IPS-NIHi11 (cell line): ENCODE measurements around the gene ZNF780A.
A peak's percentile ranks its signal among the peaks of the same experiment; 100 is the strongest.
"Not testable (repeated sequence)": the region's sequence is repeated elsewhere in the genome, so short reads cannot be mapped to it uniquely, and the experiment has no call there.

Experiments used
- DNase-seq: peaks from one replicate; pipeline ENCODE4 v3.0.0; 2012; ENCODE audit warnings: mixed read lengths, low spot score

The ZNF780A gene

DNA sequence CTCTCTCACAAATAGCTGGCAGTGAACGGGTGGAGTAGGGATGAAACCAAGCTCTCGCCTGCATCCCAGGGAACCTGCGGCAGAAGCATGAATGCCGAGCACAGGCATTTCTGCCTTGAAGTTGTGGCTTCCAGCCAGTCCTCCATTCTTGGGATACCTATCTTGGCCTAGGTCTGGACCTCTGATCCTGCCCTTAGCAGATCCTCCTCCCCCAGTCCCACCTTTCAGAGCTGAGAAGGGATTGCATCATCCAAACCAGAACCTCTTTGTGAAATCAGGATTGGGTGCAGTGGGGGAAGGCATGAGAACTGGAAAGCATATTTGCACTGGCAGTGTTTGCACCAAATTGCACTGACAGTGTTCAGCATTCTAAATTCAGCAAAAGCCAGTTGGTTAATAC lies 5.8 kb downstream of the ZNF780A start:
- no peak for DNase-seq

DNA sequence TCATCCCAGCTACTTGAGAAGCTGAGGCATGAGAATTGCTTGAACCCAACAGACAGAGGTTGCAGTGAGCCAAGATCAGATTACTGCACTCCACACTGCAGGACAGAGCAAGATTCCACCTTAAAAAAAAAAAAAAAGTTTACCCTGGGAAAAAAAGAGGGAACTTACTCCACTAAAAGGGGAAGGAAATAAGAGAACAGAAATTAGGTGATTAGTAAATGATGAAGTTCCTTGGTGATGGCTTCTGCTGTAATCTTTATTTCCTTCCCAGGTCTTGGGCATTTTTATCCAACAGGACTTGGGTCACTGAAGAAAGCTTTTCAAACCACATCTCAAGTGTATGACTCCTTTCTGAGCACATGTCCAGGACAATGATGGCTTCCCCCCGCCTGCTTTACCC lies 9.3 kb downstream of the ZNF780A start:
- no peak for DNase-seq

DNA sequence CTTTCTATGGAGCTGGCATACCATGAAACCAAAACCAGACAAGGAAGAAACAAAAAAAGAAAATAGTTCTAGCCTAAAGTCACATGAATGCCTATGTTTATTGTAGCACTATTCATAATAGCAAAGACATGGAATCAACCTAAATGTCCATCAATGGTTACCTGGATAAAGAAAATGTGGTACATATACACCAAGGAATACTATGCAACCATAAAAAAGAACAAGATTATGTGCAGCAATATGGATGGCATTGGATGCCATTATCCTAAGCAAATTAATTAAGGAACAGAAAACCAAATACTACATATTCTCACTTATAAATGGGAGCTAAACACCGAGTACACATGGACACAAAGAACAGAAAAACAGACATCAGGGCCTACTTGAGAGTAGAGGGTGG lies 10.5 kb downstream of the ZNF780A start:
- no peak for DNase-seq

DNA sequence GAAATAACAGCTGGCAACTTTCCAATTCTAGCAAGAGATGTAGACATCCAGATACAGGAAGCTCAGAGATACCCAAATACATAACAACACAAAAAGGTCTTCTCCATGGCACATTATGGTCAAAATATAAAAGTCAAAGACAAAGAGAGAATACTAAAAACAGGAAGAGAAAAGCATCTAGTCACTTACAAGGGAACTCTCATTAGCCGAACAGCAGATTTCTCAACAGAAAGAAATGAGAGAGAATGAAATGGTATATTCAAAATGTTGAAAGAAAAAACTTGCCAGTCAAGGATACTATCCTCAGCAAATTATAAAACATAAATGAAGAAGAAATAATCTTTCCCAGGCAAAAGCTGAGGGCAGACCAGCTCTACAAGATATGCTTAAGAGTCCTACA lies 12.4 kb downstream of the ZNF780A start:
- DNase-seq: no peak

DNA sequence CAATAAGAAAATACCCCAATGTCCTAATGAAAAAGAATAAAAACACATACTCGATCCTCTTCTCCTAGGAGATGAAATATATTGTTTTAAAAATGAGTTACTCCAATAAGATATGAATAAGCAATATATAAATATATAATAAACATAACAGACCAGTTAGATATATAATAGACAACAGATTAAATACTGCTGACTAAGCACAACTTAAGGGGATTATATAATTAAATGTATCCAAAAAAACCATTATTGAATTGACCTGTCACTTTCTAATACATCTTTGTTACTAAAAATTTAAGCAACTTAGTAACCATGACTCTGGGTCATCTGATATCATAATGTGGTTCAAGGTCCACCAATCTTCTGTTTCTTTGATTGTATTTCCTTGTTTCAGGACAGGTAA lies 20.7 kb downstream of the ZNF780A start:
- no peak for DNase-seq

DNA sequence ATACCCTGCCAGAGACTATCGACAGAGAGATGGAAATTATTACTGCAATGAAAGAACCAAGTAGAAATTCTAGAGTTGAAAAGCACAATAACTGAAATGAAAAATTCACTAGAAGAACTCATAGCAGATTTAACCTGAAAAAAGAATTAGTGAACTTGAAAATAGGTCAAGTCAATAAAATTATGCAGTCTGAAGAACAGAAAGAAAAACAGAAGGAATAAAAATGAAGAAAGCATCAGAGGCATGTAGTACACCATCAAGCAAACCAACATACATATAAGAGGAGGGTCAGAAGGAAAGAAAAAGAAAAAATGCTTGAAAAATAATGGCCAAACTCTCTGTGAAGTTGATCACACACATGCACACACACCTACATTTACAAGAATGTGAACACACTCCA lies 31.1 kb downstream of the ZNF780A start:
- DNase-seq: no peak

DNA sequence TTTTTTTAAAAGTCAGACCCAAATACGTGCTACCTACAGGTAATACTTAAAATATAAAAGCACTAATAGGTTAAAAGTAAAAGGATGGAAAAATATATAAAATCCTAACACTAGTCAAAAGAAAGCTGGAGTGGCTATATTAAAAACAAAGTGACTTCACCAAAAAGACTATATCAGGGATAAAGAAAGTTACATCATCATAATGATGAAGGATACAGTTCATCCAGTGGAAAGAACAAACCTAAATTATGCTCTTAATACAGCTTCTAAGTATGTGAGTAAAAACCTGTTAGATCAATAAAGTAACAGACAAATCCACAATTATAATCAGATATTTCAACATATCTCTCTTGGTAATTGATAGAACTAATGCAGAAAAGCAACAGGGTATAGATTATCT lies 33.6 kb downstream of the ZNF780A start:
- DNase-seq: no peak

DNA sequence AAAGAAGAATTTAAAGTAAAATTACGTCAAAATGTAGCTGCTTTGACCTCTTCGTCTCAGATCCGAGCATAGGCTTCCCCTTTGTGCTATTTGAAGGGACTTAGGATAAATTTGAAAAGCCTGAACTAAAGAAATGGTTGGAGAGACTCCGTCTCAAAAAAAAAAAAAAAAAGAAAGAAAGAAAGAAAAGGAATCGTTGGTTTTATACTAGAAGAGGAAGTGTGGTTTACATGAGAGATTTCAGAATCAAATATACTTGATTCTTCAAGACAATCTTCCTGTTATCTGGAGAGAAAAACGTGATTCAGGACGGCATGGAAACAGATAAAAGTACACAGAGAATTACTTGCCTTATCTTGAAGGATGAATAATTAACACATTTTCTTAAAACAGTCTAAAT lies 34.2 kb downstream of the ZNF780A start:
- DNase-seq: no peak

DNA sequence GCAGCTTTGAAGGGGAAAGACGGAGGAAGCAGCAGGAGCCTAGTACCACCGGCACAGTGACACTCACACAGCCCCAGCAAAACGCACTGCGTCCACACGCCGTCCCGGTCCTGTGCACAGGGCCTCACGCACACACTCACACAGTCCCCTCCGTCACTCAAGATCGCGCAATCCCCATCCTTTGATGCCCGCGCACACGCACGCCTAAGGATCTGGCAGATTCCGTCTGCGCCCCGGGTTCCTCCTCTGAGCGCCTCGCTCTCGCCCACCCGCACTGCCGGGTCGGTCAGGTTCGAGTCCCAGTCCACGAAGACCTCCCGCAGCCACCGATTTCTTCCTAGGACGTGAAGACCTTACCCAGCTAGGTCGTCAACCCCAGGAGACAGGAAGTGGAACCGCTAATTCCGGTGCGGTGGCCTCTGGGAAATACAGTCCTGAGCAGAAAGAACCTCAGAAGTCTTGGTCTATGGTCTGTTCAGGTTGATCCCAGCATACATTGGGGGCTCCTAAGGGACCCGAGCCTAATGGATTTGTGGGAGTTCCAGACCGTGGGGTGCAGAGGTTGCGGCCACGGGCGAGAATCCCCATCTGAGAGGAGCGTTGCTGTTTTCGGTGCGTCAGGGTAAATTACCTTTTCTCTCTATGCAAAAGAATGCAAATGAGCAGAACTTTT lies 34.8 kb downstream of the ZNF780A start, which contains the start of gene ZNF780B:
ZNF780B (minus strand) TSS at position 400 of the 673 bp plus-strand sequence. CDS start 5,899 bp downstream, outside the sequence.
- peak; percentile 83 for DNase-seq

DNA sequence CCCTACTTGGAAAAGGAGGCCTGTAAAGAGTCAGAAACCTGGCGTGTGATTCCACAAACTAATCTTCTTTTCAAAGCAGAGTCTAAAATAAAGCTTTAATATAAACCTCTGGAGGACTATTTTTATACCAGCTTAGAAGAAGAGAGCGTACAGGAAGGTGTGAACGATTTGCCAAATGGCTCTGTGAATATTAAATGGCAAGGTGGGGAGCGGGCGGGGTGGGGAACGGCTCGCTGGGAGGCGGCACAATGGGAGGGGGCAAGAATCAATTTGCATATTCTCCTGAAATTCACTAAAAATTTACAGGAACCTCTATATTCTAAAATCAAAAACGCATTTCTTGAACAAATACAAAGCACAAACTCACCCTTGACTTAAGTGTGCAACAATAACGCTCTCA lies 35.7 kb downstream of the ZNF780A start:
- DNase-seq: no peak

DNA sequence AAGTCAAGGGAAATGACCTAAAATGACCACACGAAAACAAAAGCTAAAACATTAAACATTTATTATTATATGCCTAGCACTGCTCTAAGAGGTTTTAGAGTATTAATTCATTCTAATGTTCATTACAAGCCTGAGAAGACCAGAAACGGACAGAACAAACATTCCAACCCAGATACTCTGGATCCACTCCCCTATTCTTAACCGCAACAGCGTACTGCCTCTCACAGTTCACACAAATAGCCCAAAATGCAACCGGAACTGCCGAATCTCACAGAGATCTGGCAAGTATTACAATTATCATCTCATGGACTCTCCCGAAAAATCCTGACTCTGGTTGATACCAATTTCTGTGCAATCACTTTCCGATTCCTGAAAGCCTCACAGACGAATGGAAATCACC lies 36.1 kb downstream of the ZNF780A start:
- no peak for DNase-seq

DNA sequence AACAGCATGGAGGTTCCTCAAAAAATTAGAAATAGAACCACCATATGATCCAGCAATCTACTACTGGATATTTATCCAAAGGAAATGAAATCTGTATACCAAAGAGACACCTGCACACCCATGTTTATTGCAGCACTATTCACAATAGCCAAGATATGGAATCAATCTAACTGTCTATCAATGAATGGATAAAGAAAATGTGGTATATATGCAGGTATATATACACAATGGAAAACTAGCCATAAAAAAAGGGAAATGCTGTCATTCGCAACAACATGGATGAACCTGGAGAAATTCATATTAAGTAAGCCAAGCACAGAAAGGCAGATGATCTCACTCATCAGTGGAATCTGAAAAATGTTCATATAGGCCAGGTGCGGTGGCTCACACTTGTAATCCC lies 37.3 kb downstream of the ZNF780A start:
- DNase-seq: no peak

DNA sequence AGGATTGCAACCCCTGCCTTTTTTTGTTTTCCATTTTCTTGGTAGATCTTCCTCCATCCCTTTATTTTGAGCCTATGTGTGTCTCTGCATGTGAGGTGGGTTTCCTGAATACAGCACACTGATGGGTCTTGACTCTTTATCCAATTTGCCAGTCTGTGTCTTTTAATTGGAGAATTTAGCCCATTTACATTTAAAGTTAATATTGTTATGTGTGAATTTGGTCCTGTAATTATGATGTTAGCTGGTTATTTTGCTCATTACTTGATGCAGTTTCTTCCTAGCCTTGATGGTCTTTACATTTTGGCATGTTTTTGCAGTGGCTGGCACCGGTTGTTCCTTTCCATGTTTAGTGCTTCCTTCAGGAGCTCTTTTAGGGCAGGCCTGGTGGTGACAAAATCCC lies 49.0 kb downstream of the ZNF780A start:
- DNase-seq: not testable (repeated sequence)

DNA sequence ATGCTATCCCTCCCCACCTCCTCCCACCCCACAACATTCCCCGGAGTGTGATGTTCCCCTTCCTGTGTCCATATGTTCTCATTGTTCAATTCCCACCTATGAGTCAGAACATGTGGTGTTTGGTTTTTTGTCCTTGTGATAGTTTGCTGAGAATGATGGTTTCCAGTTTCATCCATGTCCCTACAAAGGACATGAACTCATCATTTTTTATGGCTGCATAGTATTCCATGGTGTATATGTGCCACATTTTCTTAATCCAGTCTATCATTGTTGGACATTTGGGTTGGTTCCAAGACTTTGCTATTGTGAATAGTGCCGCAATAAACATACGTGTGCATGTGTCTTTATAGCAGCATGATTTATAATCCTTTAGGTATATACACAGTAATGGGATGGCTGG lies 52.7 kb downstream of the ZNF780A start:
- DNase-seq: not testable (repeated sequence)

DNA sequence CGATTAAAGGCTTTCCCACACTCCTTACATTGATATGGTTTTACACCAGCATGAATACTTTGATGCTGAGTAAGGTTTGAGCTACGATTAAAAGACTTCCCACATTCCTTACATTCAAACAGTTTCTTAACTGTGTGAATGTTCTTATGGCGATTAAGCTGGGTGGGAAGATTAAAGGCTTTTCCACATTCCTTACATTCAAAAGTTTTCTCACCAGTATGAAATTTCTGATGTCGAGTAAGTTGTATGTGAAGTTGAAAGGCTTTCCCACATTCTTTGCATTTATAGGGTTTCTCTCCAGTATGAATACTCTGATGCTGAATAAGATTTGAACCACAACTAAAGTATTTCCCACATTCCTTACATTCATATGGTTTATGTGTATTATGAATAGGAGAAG lies 54.7 kb downstream of the ZNF780A start:
- DNase-seq: no peak

DNA sequence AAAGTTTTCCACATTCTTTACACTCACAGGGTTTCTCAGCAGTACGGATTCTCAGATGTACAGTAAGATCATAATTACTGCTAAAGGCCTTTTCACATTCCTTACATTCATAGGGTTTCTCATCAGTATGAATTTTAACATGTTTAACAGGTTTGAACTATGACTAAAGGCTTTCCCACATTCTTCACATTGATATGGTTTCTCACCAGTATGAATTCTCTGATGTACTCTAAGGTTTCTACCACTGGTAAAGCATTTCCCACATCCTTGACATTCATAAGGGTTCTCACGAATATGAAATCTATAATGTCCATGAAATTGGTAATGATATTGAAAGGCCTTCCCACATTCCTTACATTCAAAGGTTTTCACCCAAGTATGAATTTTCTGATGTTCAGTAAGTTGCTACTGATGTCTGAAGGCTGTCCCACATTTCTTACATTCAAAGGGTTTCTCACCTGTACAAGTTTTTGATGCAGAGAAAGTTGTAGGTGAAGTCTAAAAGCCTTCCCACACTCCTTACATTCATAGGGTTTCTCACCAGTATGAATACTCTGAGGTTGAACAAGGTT lies 56.7 kb downstream of the ZNF780A start:
- no peak for DNase-seq

DNA sequence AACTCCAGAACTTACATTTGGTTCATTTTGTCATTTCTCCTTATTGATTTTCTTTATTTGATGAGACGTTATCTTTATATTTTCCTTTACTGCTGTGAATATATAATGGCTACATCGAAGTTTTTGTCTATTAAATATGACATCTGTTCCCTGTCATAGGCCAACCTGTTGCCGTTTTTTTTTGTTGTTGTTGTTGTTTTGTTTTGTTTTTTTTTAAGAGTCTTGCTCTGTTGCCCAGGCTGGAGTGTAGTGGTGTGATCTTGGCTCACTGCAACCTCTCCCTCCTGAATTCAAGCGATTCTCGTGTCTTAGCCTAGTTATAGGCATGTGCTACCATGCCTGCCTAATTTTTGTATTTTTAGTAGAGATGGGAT lies 64.2 kb downstream of the ZNF780A start:
- DNase-seq: no peak

DNA sequence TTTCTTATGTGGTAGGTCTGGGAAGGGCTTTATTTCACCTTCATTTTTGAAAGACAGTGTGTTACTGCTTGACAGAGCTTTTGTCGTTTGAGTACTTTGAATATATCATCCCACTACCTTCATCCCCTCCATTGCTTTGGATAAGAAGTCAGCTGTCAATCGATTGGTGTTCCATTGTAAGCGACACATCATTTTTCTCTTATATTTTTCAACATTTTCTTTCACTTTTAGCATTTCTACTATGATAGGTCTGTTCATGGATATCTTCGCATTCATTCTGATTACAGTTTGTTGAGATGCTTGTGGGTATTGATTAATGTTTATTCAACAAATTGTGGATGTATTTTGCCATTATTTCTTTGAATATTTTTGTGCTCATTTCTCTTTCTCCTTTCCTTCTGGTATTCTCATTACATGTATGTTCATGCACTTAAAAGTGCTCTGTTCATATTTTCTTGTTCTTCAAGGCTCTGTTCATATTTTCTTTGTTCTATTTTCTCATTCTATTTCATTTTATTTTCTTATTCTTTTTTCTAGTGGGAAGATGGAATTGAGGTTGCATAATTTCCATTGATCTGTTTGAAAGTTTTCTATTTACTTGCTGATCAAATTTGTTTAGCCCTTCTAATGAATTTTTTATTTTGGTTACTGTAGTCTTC lies 64.7 kb downstream of the ZNF780A start:
- DNase-seq: no peak

DNA sequence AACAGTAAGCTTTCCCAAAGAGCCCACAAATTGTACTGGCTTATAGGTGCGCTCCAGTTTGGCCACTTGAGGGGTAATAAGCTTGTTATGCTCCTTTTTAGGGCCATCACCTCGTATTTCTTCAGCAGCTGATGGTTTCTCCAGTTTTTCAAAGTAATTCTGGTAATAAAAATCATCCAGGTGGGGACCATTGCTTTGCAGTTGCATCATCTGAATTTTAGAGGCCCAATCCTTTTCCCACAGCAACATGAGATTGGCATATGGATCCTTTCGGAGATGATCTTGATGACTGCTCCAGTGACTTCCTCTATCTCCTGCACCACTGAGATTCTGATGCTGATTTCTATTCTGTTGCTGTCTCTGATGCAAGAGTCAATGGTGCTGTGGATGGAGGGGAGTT lies 66.8 kb downstream of the ZNF780A start:
- no peak for DNase-seq
